RWPE1 (cell line): Measurements from ENCODE around the gene CSK.

Source experiments
- CTCF ChIA-PET: fragments of 350-600 bp; sonication (Branson Sonifier 250); formaldehyde crosslinking; extraction: SDS; loops from one replicate; lab custom pipeline; 2021; lab: Yijun Ruan, JAX
- POLR2A ChIA-PET: fragments of 400-600 bp; formaldehyde crosslinking; extraction: SDS; loops from one replicate; lab custom pipeline; 2020; ENCODE audit warnings: antibody characterized with exemption; ENCODE audit not compliant: low non-redundant PET; lab: Yijun Ruan, JAX
- DNase-seq: peaks from one replicate; pipeline ENCODE4 v3.0.0; 2012; ENCODE audit warnings: low spot score
- H3K27ac ChIP-seq: fragments of 450-650 bp; 2 replicates; pipeline ENCODE4 v1.5.1; 2017
- TF ChIP-seq, protein P1 (sequence below): fragments of 450-650 bp; conservative IDR thresholded peaks from 2 replicates; pipeline ENCODE4 v1.5.1; 2017; ENCODE audit warnings: low read depth, mild to moderate bottlenecking

CSK gene

GRCh38 chr15:74843891-74844299 is 62.0 kb downstream of the CSK start:
- ChIA-PET CTCF (interaction anchor here (0.7 to 1.9 kb wide), 6 partner anchors 9 to 59 kb away, joined by 3 to 11 read pairs (median 4); no protein-coding TSS in a partner anchor), POLR2A (interaction anchor here (1.5 kb wide), 1 partner anchor 27 kb away, joined by 6 read pairs; no protein-coding TSS in a partner anchor)
- TF ChIP-seq, protein P1, sequence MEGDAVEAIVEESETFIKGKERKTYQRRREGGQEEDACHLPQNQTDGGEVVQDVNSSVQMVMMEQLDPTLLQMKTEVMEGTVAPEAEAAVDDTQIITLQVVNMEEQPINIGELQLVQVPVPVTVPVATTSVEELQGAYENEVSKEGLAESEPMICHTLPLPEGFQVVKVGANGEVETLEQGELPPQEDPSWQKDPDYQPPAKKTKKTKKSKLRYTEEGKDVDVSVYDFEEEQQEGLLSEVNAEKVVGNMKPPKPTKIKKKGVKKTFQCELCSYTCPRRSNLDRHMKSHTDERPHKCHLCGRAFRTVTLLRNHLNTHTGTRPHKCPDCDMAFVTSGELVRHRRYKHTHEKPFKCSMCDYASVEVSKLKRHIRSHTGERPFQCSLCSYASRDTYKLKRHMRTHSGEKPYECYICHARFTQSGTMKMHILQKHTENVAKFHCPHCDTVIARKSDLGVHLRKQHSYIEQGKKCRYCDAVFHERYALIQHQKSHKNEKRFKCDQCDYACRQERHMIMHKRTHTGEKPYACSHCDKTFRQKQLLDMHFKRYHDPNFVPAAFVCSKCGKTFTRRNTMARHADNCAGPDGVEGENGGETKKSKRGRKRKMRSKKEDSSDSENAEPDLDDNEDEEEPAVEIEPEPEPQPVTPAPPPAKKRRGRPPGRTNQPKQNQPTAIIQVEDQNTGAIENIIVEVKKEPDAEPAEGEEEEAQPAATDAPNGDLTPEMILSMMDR, result no peak
- peak overlapping the region; percentile 81 for H3K27ac ChIP-seq
- no peak for DNase-seq

GRCh38 chr15:74844319-74845207 is 62.7 kb downstream of the CSK start:
- ChIA-PET CTCF (interaction anchor here (0.6 to 1.6 kb wide), 3 partner anchors 22 to 57 kb away, joined by 3 to 11 read pairs (median 6); no protein-coding TSS in a partner anchor), POLR2A (interaction anchor here (0.7 to 1.5 kb wide), 2 partner anchors 19 to 26 kb away, joined by 3 to 6 read pairs; no protein-coding TSS in a partner anchor)
- peak overlapping the region; percentile 81 for H3K27ac ChIP-seq
- DNase-seq, result no peak
- TF ChIP-seq, protein P1, result no peak

DNA sequence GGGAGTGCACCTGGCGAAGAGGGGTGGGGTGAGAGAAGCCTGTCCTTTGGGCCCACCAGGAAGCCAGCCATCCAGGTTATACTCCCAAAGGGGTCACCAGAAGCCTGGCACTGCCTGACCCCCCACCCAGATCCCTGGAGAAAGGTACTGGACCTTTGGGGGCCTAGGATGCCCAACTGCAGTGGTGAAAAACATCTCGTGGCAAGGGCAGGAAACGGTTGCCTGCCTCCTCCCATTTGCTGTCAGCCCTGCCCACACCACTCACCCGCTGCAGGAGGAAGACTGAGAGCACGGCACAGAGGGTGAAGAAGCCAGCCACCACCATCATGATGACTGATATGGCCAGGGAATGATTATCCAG is 63.3 kb downstream of the CSK start:
- TF ChIP-seq, protein P1, result no peak
- H3K27ac ChIP-seq, result peak overlapping the region; percentile 81
- ChIA-PET POLR2A (interaction anchor here (0.7 to 1.5 kb wide), 2 partner anchors 19 to 26 kb away, joined by 3 to 6 read pairs; no protein-coding TSS in a partner anchor), CTCF (interaction anchor here (1.6 kb wide), 1 partner anchor 56 kb away, joined by 11 read pairs; no protein-coding TSS in a partner anchor)
- DNase-seq, result no peak

DNA sequence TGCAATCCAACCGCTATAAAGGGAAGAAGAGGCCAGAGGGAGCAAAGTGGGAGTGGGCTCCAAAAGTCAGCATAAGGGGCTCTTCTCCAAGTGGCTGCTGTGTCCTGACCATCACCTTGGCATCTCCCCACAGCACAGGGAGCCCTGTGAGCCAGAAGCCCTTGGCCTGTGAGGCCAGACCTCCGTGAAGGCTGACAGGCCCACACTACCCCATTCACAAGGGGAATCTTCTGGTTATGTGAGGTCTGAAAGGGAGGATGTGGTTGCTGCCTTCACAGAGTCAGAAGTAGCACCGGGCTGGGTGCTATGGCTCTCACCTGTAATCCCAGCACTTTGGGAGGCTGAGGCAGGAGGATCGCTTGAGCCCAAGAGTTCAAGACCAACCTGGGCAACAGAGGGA is 63.7 kb downstream of the CSK start:
- POLR2A ChIA-PET, result no interaction called here
- DNase-seq, result no peak
- TF ChIP-seq, protein P1, result no peak
- H3K27ac ChIP-seq, result peak overlapping the region; percentile 81
- CTCF ChIA-PET, result interaction anchor here (0.7 to 1.6 kb wide), 2 partner anchors 22 to 56 kb away, joined by 6 to 11 read pairs; no protein-coding TSS in a partner anchor

- POLR2A ChIA-PET, result no interaction called here
- TF ChIP-seq, protein P1, result no peak
- CTCF ChIA-PET, result interaction anchor here (0.7 to 0.8 kb wide), 2 partner anchors 54 to 209 kb away, joined by 3 to 4 read pairs; no protein-coding TSS in a partner anchor
- peak overlapping the region; percentile 40 for H3K27ac ChIP-seq
- no peak for DNase-seq
Observed at GRCh38 chr15:74847432-74847831, 65.6 kb downstream of the CSK start.

DNA sequence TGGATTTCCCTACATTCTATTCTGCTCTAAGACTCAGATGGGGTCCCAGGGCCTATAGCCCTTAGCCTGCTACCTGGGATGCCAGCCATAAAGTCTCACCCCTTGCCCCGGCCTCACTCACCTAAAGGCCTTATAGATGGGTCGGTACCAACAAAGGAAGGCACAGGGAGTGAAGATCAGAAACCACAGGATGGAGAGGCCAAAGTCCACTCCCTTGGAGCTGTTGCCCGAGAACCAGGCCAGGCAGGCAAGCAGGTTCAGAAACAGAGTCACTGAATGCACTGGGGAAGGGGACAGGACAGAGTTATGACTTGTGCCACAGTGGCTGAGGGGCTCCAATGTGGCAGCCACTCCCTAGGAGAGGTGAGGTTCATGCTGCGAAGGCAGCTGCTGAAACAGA is 68.5 kb downstream of the CSK start:
- no peak overlapping the region; the same call in 1 of the 2 replicates for H3K27ac ChIP-seq
- TF ChIP-seq, protein P1, result no peak
- DNase-seq, result no peak
- ChIA-PET POLR2A (no interaction called here), CTCF (no interaction called here)
